GM21367 (cell line): ENCODE measurements around the gene TRAPPC10.

Experiments
- ATAC-seq: cut with Tn5 transposase; IDR thresholded peaks from one replicate; pipeline ENCODE4 v1.9.1; 2021; ENCODE audit not compliant: unreplicated experiment

TRAPPC10 gene

DNA sequence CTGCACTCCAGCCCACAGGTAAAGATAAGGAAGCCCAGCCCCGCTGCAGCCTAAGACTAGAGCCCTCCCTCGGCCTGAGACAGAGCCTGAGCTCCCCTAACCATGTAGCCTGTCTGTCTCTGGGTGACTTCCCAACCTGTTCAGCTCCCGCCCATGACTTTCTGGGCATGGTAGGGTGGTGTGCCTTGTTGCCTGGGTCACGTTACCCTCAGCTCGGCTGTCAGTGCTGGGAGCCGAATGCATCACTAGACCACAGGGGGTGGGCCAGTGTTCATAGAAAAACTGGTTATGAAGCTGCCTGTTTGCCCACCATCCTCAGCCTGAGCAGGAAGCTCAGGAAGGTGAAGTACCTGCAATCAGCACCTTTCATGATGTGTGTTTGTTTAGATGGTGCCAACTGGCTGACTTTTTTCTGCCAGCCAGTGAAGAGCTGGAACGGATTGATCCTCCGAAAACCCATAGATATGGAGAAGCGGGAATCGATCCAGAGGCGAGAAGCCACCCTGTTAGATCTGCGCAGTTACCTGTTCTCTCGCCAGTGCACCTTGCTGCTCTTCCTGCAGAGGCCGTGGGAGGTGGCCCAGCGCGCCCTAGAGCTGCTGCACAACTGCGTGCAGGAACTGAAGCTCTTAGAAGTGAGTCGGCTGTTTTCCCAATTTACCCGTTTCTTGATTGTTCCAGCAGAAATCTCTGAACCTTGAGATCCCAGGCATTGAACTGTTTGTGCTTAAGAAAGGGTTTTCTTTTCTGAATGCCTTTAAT lies 51.2 kb downstream of the TRAPPC10 start:
- ATAC-seq = no peak

- ATAC-seq = no peak
Measured at GRCh38 chr21:44064852-44065403, 52.8 kb downstream of the TRAPPC10 start.

DNA sequence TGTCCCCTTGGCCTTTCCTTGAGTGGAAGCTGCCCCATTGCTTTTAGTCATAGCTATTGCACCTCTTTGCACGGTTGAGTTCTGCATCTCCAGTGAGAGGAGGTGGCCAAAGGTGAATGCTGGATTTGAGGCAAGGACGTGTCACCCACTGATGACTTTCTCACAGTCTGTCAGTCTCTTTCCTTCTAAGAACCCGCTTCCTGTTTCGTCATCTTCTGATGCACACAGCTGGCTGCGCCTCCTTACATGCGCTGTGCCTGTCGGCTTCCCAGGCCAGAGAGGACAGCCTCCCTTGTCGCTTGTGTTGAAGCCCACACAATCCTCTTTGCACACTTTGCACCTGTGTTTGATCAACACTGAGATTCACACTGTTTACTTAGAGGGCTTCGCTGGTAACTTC lies 53.3 kb downstream of the TRAPPC10 start:
- no peak for ATAC-seq

DNA sequence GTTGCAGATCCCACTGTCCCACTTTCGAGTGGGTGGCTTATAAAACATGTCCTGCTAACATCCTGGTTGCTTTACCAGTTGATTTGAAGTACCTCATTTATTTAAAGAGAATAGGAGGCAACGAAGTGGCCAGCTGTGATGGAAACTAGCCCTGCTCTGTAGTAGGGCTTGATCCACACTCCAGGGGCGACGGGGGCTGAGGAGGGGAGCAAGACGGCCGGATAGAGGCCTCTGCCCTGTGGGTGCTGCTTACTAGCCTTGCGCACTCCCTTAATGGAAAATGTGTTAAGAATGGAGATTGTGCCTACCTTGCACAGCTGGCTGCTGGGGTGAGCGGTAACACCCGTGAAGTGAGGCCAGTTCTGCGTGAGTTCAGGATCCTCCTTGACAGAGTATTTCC lies 54.0 kb downstream of the TRAPPC10 start:
- ATAC-seq = no peak

DNA sequence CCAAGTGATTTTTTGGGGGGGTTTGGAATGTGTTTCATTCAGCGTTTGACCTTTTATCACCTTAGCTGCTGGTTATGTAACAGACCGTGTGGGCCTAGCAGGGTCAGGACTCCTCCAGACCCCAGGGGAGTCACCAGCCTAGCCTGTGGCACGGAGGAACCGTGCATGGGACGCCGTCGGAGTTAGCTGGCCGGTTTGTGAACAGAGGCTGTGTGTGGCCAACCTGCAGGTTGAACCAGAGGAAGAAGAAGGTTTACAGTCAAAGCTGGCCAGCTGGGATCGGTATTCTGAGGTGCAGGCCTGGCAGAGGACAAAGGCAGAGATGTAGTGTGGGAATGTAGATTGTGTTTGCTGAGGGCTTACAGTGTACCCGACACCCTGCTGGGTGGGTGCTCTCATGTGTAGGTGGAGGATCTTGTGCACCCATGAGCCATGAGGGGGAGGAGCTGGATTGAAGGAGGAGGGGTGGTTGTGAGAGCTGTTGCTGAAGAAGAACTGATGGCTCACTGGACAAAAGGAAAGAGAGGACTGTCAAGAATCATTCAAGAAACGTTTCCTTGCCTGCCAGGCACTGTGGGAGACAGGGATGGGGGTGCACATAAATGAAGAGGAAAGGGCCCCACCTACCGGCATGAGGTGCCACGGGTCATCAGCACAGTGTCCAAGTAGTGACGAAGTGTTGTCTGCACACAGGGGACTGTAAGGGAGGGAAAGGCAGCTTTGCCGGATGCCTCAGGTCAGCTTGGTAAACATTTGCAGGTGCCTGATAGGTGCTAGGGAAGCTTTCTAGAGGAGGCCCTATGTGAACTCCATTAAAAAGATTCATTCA lies 55.1 kb downstream of the TRAPPC10 start:
- no peak for ATAC-seq

DNA sequence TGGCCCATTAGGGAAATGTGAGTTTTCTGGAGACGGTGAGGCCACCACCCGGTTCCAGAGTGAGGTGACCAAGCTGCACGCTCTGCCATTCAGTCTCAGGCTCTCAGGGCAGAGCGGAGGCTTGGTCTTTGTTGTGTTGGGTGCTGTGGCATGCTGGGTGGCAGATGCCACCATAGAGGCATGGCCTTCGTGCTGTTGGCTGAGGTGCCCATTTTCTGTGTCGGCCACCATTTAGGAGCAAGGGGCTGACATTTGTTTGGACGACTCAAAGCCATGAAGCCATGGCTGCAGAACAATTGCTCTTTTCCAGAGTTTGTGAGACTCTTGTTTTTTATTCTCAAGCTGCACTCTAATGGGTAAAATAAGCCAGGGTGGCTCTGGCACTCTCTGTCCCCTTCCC lies 58.3 kb downstream of the TRAPPC10 start:
- no peak for ATAC-seq

- no peak for ATAC-seq
Measured at GRCh38 chr21:44071359-44072104, 59.4 kb downstream of the TRAPPC10 start.

- no peak for ATAC-seq
Measured at GRCh38 chr21:44072111-44072510, 60.0 kb downstream of the TRAPPC10 start.

DNA sequence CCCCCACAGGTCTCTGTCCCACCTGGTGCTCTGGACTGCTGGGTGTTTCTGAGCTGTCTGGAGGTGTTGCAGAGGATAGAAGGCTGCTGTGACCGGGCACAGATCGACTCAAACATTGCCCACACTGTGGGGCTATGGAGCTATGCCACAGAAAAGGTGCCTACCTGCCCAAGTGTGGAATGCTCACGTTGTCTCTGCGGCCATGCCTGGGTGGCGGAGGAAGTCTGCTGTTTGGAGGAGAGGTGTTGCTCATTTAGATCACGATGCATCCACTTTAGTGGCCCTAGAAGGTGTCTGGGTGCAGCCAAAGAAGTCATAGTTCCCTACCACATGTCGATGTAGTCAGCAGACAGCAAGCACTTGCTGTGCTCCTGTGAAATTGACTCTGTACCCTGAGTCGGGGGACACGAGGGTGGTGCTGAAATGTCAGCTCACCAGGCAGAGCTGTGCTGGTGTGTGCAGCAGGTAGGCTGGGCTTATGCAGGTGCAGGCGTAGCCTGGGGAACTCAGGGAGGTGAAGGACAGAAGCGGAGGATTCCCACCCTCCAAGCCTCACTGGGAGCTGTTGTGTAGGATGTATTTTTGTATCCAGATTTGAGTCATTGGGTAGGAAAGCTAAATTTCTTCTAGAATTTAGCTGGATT lies 62.3 kb downstream of the TRAPPC10 start:
- no peak for ATAC-seq

DNA sequence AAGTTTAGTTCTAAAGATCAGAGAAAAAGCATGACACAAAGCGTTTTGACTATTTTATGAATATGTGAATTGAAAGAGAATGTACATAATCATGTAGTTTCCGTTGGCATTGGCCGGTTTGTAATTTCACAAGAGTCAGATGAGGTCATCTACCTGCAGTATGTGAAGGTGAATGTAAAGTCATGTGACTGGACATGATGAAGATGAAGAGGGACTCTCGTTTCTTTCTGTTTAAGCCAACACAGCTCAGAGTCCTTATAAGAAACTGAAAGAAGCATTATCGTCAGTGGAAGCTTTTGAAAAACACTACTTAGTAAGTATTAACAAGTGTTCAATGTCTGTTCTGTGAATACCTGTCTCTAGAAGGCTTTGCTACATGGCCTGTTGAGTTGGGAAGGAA lies 64.2 kb downstream of the TRAPPC10 start:
- ATAC-seq = no peak

DNA sequence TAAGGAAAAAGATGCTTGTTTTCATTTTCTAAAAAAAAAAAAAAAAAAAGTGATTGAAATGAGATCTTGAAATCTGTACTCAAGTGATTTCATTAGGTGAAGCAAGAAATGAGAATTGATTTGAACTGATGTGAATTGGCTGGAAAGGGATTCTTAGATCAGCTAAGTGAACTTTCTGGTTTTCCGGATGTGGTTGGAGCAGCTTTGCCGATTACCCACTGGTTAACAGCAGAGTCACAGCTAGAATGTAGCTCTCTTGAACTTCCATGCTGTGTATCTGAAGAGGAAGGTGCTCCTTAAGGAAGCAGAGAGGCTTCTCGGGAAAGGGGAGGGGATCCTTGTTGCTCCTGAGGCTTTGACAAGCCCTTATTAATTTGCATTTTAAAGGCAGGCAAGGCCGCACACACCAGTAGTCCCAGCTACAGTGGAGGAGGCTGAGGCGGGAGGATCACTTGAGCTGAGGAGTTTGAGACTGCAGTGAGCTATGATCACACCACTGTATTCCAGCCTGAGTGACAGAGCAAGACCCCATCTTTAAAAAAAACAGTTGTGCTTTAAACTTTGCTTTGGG lies 66.4 kb downstream of the TRAPPC10 start:
- no peak for ATAC-seq

- no peak for ATAC-seq
Measured at GRCh38 chr21:44079446-44079845, 67.3 kb downstream of the TRAPPC10 start.

- no peak for ATAC-seq
Measured at GRCh38 chr21:44079846-44080245, 67.7 kb downstream of the TRAPPC10 start.

GRCh38 chr21:44082648-44083440 lies 70.7 kb downstream of the TRAPPC10 start:
- no peak for ATAC-seq

DNA sequence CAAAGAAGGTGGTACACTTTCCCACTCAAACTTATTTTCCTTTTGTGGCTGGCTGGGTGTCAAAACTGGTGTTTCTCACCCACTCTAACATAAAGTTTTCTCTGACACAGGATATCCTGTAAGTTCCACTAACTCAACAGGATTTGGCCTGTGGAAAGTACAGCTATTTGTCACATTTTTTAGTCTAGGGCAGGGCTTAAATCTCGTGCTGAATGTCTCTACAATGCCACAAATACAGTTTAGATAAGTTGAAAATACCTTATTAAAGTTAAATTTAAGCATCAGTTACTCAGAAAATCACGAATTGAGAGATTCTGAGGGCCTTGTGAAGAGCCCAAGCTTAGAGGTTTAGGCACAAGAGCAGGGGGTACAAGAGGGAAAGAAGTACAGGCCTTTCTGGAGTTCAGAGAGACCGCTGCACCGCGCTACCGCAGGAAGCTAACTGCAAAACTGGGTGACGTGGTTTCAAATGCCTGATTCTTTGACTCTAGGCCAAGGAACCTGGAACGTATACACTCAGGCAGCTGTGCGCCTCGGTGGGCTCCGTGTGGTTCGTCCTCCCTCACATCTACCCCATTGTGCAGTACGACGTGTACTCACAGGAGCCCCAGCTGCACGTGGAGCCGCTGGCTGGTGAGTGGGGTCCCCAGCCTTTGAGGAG lies 71.7 kb downstream of the TRAPPC10 start:
- no peak for ATAC-seq

- no peak for ATAC-seq
Measured at GRCh38 chr21:44084496-44085241, 72.6 kb downstream of the TRAPPC10 start.

DNA sequence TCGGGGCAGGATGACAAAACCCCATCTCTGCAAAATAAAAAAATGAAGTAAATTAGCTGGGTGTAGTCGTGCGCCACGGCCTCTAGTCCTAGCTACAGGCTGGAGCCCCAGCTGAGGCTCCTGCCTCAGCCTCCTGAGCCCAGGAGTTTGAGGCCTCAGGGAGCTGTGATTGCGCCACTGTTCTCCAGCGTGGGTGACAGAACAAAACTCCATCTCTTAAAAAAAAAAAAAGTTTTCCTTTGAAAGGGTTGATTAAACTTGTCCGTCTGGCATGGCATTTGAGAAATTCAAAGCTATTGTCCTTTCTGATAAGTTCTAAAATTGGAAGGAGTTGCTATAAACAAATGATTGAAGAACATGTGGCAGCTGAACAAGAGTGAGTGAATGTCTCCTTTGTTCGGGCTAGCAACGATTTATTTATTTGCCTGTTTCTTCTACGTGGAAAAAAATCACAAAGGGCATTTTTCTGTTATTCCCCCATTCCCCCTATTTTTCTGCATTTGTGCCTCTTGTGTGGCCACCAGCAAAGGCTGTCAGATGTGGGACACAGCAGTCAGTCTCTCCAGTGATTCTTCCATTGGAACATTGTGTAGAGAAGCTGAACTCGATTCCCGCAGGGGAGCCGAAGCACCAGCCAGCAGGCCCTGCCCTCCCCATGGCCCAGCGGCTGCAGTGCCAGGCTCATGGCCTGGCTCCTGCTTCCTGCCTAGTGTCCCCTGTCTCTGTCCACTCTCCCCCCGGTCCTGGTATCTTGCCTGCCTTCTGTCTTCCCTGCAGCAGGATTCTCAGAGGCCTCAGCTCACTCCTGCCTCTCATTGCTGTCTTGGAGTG lies 73.6 kb downstream of the TRAPPC10 start:
- no peak for ATAC-seq
